Activated CD8-positive, alpha-beta T cell treated with anti-CD3 and anti-CD28 coated beads for 36 hours (primary cell): ENCODE data around the gene RAB4B. TPM values are rescaled to one million over a fixed set of nuclear protein-coding genes. Genes with fewer than 3 reads are reported as not detected.
A peak's percentile ranks its signal among the peaks of the same experiment; 100 is the strongest.
"Not testable (repeated sequence)": the region's sequence is repeated elsewhere in the genome, so short reads cannot be mapped to it uniquely, and the experiment has no call there.

ENCODE experiments used
- ATAC-seq: fragments of 200-7000 bp; cut with Tn5 transposase; one replicate; pipeline ENCODE4 v1.10.0; 2021; ENCODE audit warnings: mild to moderate bottlenecking, moderate library complexity
- CTCF ChIA-PET: fragments of 350-600 bp; sonication (Branson Sonifier 250); formaldehyde crosslinking; loops from one replicate; lab custom pipeline; 2021; ENCODE audit warnings: antibody characterized with exemption; lab: Charles Lee
- POLR2A ChIA-PET: fragments of 350-600 bp; sonication (Branson Sonifier 250); formaldehyde crosslinking; loops from one replicate; lab custom pipeline; 2021; ENCODE audit warnings: antibody characterized with exemption; lab: Charles Lee
- DNase-seq: peaks from one replicate; pipeline ENCODE4 v3.0.0-alpha.2; 2020
- H3K27ac Mint-ChIP-seq: one replicate; pipeline ENCODE4 v1.8.0; 2021; ENCODE audit warnings: mild to moderate bottlenecking, mixed read lengths
- H3K27me3 Mint-ChIP-seq: one replicate; pipeline ENCODE4 v1.8.0; 2021; ENCODE audit warnings: mixed read lengths
- H3K36me3 Mint-ChIP-seq: one replicate; pipeline ENCODE4 v1.8.0; 2021; ENCODE audit warnings: low read depth, mixed read lengths
- H3K4me1 Mint-ChIP-seq: one replicate; pipeline ENCODE4 v1.8.0; 2021; ENCODE audit warnings: low read depth, mixed read lengths
- H3K4me3 Mint-ChIP-seq: one replicate; pipeline ENCODE4 v1.8.0; 2021; ENCODE audit warnings: mild to moderate bottlenecking, moderate library complexity, mixed read lengths
- H3K9me3 Mint-ChIP-seq: one replicate; pipeline ENCODE4 v1.8.0; 2021; ENCODE audit warnings: mixed read lengths
- intact Hi-C: fragments of 100-400 bp; cut with micrococcal nuclease; formaldehyde crosslinking; loops from one replicate; pipeline ENCODE4 v1.10.0; 2022
- total RNA-seq, 2 experiments: library from RNA; stranded (reverse); gene quantifications; one replicate each; pipeline ENCODE4 v1.2.3, GENCODE V29; 2021
- TF ChIP-seq, protein P1 (sequence below): fragments of 200-600 bp; IDR thresholded peaks from one replicate; pipeline ENCODE4 v1.8.0; 2022; ENCODE audit warnings: antibody characterized with exemption, mild to moderate bottlenecking

RAB4B gene
- total RNA-seq, 2 experiments from 2014 or later = 39.7 to 42.3 TPM

DNA sequence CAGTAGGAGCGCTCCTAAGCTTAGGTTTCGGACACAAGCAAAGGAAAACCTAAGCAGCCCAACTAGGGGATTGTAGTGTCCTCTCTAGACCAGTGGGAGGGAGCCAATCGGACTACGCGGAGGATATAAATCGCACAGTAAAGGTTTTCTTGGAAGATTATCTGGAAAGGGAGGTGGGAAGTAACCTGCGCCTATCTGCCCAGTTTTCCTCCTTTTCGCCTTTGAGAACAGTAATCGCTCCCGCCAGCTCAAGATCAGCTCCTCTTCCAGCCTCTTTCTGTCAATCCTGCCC, 456 bp upstream of the RAB4B start:
- intact Hi-C loops = no loop called here
- Mint-ChIP-seq H3K27ac (peak overlapping the region; percentile 96), H3K4me1 (peaks cover 50% of the 10 kb centered on the region), H3K9me3 (no peaks in the 10 kb centered on the region), H3K4me3 (peak overlapping the region; percentile 92), H3K36me3 (peaks cover 17% of the 10 kb centered on the region), H3K27me3 (no peaks in the 10 kb centered on the region)
- CTCF ChIA-PET = interaction anchor here (0.6 to 4.0 kb wide), 15 partner anchors 9 to 638 kb away, joined by 3 to 32 read pairs (median 5); partner anchors contain the start of genes ACTMAP, EGLN2 and SNRPA
- no peak for ATAC-seq
- POLR2A ChIA-PET = interaction anchor here (0.7 to 3.6 kb wide), 18 partner anchors 9 to 777 kb away, joined by 3 to 22 read pairs (median 6); partner anchors contain the start of genes ACTMAP, COQ8B, EGLN2 and ITPKC
- TF ChIP-seq, protein P1, sequence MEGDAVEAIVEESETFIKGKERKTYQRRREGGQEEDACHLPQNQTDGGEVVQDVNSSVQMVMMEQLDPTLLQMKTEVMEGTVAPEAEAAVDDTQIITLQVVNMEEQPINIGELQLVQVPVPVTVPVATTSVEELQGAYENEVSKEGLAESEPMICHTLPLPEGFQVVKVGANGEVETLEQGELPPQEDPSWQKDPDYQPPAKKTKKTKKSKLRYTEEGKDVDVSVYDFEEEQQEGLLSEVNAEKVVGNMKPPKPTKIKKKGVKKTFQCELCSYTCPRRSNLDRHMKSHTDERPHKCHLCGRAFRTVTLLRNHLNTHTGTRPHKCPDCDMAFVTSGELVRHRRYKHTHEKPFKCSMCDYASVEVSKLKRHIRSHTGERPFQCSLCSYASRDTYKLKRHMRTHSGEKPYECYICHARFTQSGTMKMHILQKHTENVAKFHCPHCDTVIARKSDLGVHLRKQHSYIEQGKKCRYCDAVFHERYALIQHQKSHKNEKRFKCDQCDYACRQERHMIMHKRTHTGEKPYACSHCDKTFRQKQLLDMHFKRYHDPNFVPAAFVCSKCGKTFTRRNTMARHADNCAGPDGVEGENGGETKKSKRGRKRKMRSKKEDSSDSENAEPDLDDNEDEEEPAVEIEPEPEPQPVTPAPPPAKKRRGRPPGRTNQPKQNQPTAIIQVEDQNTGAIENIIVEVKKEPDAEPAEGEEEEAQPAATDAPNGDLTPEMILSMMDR = no peak
- DNase-seq = no peak

DNA sequence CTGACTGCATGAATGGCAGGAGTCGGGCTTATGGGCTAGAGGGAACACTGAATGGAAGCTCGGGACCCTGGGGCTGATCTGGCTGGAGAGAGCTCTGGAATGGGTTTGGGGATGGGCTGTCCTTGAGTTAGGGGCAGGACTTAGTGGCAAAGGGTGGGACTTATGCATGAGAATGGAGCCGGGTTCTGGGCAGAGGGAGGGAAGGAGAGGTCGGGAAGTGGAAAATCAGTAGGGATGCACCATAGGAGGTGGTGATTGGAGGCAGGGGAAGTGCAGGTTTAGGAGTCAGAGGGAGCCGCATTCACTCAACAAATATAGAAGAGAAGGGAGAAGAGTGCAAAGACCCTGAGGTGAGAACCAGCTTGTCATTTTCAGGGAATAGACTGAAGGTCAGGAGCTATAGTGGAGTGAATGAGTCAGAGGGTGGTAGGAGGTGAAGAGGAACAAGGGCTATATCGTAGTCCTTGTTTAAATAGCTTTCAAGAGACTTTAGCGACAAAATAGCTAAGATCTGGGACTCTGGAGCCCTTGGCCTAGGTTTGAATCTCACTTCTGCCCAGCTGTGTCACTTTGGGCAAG, 748 bp downstream of the RAB4B start:
- ATAC-seq = no peak
- CTCF ChIA-PET = interaction anchor here (1.0 to 4.0 kb wide), 13 partner anchors 13 to 169 kb away, joined by 4 to 32 read pairs (median 6); partner anchors contain the start of genes ACTMAP, COQ8B, EGLN2 and ITPKC
- Mint-ChIP-seq H3K36me3 (peaks cover 20% of the 10 kb centered on the region), H3K4me3 (peak overlapping the region; percentile 92), H3K27me3 (no peaks in the 10 kb centered on the region), H3K27ac (peak overlapping the region; percentile 96), H3K4me1 (peaks cover 50% of the 10 kb centered on the region), H3K9me3 (no peaks in the 10 kb centered on the region)
- POLR2A ChIA-PET = interaction anchor here (0.6 to 3.6 kb wide), 18 partner anchors 8 to 594 kb away, joined by 3 to 22 read pairs (median 5); partner anchors contain the start of genes ACTMAP, COQ8B, EGLN2 and ITPKC
- TF ChIP-seq, protein P1 = no peak
- intact Hi-C loops = loop anchor here (2.0 kb wide), 1 partner anchor 14 kb away; no protein-coding TSS in a partner anchor
- DNase-seq = peak; percentile 36

DNA sequence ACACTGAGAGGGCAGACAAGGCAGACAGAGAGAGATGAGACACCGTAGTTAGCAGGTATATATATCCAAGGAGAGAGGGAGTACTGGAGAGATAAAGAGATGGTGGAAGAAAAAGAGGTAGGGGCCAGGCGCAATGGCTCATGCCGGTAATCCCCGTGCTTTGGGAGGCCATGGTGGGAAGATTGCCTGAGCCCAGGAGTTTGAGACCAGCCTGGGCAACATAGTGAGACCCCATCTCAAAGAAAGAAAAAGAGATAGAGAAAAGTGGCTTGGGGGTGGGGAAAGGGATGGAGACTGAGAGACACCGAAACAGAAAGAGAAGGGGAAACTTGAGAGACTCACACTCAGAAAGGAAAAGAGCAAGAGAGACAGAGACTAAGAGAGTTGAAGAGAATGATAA, 2.5 kb downstream of the RAB4B start:
- DNase-seq (no peak), ATAC-seq (no peak)
- H3K36me3 Mint-ChIP-seq = peaks cover 20% of the 10 kb centered on the region
- ChIA-PET POLR2A (interaction anchor here (1.2 kb wide), 1 partner anchor 14 kb away, joined by 4 read pairs; no protein-coding TSS in a partner anchor), CTCF (no interaction called here)
- no peak overlapping the region for H3K4me3 Mint-ChIP-seq
- no peaks in the 10 kb centered on the region for H3K9me3 Mint-ChIP-seq
- TF ChIP-seq, protein P1 = no peak
- intact Hi-C loops = no loop called here
- peaks cover 46% of the 10 kb centered on the region for H3K4me1 Mint-ChIP-seq
- H3K27ac Mint-ChIP-seq = peak overlapping the region; percentile 68
- no peaks in the 10 kb centered on the region for H3K27me3 Mint-ChIP-seq

DNA sequence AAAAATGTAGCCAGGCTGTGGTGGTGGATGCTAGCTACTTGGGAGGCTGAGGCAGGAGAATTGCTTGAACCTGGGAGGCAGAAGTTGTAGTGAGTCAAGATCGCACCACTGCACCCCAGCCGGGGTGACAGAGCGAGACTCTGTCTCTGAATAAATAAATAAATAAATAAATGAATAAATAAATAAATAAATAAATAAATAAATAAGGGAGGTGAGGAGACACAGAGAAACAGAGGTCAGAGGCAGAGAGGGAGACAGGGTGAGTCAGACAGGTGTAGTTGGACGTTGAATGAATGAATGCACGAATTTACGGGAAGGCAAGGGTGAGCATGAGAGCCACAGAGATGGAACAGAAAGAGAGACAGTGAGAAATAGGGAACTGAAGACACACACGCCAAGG, 3.1 kb downstream of the RAB4B start:
- H3K27ac Mint-ChIP-seq = peak overlapping the region; percentile 63
- peaks cover 19% of the 10 kb centered on the region for H3K36me3 Mint-ChIP-seq
- H3K27me3 Mint-ChIP-seq = no peaks in the 10 kb centered on the region
- ATAC-seq = no peak
- ChIA-PET CTCF (no interaction called here), POLR2A (no interaction called here)
- no peak overlapping the region for H3K4me3 Mint-ChIP-seq
- intact Hi-C loops = no loop called here
- H3K9me3 Mint-ChIP-seq = no peaks in the 10 kb centered on the region
- peaks cover 44% of the 10 kb centered on the region for H3K4me1 Mint-ChIP-seq
- TF ChIP-seq, protein P1 = no peak
- no peak for DNase-seq

DNA sequence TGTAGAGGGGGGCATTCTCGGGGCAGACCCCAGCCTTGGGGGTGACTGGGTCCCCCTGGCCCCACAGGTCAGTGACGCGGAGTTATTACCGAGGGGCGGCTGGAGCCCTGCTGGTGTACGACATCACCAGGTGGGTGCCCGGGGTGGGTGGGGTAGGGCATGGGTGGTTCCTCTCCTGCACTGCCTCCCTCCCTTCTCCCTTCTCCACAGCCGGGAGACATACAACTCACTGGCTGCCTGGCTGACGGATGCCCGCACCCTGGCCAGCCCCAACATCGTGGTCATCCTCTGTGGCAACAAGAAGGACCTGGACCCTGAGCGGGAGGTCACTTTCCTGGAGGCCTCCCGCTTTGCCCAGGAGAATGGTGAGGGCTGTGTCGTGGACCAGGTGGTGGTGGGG, 5.7 kb downstream of the RAB4B start:
- intact Hi-C loops = no loop called here
- H3K27ac Mint-ChIP-seq = no peak overlapping the region
- H3K4me3 Mint-ChIP-seq = no peak overlapping the region
- POLR2A ChIA-PET = no interaction called here
- no peaks in the 10 kb centered on the region for H3K27me3 Mint-ChIP-seq
- H3K9me3 Mint-ChIP-seq = no peaks in the 10 kb centered on the region
- CTCF ChIA-PET = interaction anchor here (1.1 kb wide), 1 partner anchor 23 kb away, joined by 3 read pairs; no protein-coding TSS in a partner anchor
- ATAC-seq = no peak
- TF ChIP-seq, protein P1 = no peak
- H3K36me3 Mint-ChIP-seq = peaks cover 25% of the 10 kb centered on the region
- peaks cover 29% of the 10 kb centered on the region for H3K4me1 Mint-ChIP-seq
- no peak for DNase-seq

DNA sequence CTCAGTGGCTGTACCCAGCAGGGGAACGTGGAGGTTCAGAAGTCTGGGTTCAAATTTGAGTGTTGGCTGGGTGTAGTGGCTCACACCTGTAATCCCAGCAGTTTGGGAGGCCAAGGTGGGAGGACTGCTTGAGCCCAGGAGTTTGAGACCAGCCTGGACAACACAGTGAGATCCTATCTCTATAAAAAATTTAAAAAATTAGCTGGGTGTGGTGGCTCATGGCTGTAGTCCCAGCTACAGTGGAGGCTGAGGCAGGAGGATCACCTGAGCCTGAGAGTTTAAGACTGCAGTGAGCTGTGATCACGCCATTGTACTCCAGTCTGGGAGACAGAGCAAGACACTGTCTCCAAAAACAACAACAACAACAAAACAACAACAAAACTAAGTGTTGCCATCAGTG, 6.1 kb downstream of the RAB4B start:
- H3K4me3 Mint-ChIP-seq, H3K27ac Mint-ChIP-seq, DNase-seq, POLR2A ChIA-PET, H3K27me3 Mint-ChIP-seq, ATAC-seq, H3K9me3 Mint-ChIP-seq, intact Hi-C loops: not testable (repeated sequence)
- CTCF ChIA-PET = interaction anchor here (1.1 kb wide), 1 partner anchor 23 kb away, joined by 3 read pairs; no protein-coding TSS in a partner anchor
- peaks cover 25% of the 10 kb centered on the region for H3K36me3 Mint-ChIP-seq
- H3K4me1 Mint-ChIP-seq = peaks cover 24% of the 10 kb centered on the region
